ENCODE measurements around the gene KIF16B. TPM values are rescaled to one million over a fixed set of nuclear protein-coding genes. Genes with fewer than 3 reads are reported as not detected.

The KIF16B gene
- total RNA-seq, 1 experiment from 2014 or later: 7.6 TPM

DNA sequence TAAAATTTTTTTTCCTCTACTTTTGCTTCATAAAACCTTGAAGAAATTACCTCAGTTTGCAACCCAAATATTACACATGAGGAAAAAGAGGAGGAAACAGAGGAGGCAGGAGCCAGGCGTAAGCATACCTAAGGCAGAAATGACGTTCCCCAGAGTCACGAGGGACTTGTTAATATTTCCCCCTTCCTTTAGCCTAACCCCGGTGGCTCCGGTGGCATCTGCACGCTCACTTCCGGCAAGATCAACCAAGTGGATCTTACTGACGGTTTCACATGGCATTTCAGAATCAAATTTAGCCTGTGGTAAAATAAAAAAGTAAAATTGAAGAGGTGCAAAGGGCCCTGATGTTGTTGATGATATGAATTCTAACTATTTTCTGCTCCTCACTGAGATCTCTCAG lies 67.4 kb downstream of the KIF16B start:
- TF ChIP-seq GABPB1 (CRISPR knock-in tag; IDR thresholded peaks at IDR 0.05): no peak
- TF ChIP-seq SMAD3 (CRISPR knock-in tag; IDR thresholded peaks at IDR 0.05; ENCODE audit: borderline replicate concordance): no peak
- TF ChIP-seq, protein P1, sequence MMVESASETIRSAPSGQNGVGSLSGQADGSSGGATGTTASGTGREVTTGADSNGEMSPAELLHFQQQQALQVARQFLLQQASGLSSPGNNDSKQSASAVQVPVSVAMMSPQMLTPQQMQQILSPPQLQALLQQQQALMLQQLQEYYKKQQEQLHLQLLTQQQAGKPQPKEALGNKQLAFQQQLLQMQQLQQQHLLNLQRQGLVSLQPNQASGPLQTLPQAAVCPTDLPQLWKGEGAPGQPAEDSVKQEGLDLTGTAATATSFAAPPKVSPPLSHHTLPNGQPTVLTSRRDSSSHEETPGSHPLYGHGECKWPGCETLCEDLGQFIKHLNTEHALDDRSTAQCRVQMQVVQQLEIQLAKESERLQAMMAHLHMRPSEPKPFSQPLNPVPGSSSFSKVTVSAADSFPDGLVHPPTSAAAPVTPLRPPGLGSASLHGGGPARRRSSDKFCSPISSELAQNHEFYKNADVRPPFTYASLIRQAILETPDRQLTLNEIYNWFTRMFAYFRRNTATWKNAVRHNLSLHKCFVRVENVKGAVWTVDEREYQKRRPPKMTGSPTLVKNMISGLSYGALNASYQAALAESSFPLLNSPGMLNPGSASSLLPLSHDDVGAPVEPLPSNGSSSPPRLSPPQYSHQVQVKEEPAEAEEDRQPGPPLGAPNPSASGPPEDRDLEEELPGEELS (CRISPR knock-in tag; IDR thresholded peaks at IDR 0.05): no peak
- TF ChIP-seq, protein P2, sequence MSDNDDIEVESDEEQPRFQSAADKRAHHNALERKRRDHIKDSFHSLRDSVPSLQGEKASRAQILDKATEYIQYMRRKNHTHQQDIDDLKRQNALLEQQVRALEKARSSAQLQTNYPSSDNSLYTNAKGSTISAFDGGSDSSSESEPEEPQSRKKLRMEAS (CRISPR knock-in tag; IDR thresholded peaks at IDR 0.05): no peak
- no peak for TF ChIP-seq IRF2 (CRISPR knock-in tag; IDR thresholded peaks at IDR 0.05; ENCODE audit: borderline replicate concordance, low read depth)
- TF ChIP-seq ELF4 (CRISPR knock-in tag; IDR thresholded peaks at IDR 0.05; ENCODE audit: low read depth): no peak
- H3K4me1 Mint-ChIP-seq: no peaks in the 10 kb centered on the region
- ATAC-seq (no peak), DNase-seq (ENCODE audit: low spot score) (no peak)
- no peaks in the 10 kb centered on the region for H3K9me3 Mint-ChIP-seq
- no peaks in the 10 kb centered on the region for H3K27me3 Mint-ChIP-seq (ENCODE audit: low read depth)
- H3K36me3 Mint-ChIP-seq: peaks cover 20% of the 10 kb centered on the region
- ChIA-PET POLR2A (no interaction called here), CTCF (no interaction called here)
- no peak overlapping the region for H3K4me3 Mint-ChIP-seq
- H3K27ac Mint-ChIP-seq: no peak overlapping the region

DNA sequence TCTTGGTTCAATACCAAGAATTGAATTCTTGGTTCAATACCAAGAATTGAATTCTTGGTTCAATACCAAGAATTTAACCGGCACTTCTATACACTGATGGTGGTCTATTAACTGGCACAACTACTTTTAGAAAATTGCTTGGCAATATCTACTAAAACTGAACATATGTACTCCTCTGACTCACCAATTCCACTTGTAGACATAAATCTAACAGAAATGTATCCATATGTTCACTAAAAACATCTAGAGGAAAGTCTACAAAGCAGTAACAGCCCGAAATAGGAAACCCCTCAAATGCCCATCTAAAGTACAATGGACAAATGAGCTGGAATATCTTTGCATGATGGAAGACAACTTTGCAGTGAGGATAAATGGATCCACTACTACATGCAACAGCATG lies 71.9 kb downstream of the KIF16B start:
- TF ChIP-seq FOXK1 (CRISPR knock-in tag; IDR thresholded peaks at IDR 0.05) (no peak), FOXJ3 (CRISPR knock-in tag; IDR thresholded peaks at IDR 0.05; ENCODE audit: borderline replicate concordance) (no peak), MYBL2 (CRISPR knock-in tag; IDR thresholded peaks at IDR 0.05) (no peak), CREM (CRISPR knock-in tag; IDR thresholded peaks at IDR 0.05) (no peak), TP53 (CRISPR knock-in tag; IDR thresholded peaks at IDR 0.05) (no peak), GABPB1 (CRISPR knock-in tag; IDR thresholded peaks at IDR 0.05) (no peak), EMX1 (CRISPR knock-in tag; IDR thresholded peaks at IDR 0.05) (no peak), TEAD1 (CRISPR knock-in tag; IDR thresholded peaks at IDR 0.05) (no peak)
- TF ChIP-seq, protein P3, sequence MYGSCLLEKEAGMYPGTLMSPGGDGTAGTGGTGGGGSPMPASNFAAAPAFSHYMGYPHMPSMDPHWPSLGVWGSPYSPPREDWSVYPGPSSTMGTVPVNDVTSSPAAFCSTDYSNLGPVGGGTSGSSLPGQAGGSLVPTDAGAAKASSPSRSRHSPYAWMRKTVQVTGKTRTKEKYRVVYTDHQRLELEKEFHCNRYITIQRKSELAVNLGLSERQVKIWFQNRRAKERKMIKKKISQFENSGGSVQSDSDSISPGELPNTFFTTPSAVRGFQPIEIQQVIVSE (CRISPR knock-in tag; IDR thresholded peaks at IDR 0.05; ENCODE audit: borderline replicate concordance): no peak
- TF ChIP-seq, protein P4, sequence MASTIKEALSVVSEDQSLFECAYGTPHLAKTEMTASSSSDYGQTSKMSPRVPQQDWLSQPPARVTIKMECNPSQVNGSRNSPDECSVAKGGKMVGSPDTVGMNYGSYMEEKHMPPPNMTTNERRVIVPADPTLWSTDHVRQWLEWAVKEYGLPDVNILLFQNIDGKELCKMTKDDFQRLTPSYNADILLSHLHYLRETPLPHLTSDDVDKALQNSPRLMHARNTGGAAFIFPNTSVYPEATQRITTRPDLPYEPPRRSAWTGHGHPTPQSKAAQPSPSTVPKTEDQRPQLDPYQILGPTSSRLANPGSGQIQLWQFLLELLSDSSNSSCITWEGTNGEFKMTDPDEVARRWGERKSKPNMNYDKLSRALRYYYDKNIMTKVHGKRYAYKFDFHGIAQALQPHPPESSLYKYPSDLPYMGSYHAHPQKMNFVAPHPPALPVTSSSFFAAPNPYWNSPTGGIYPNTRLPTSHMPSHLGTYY (CRISPR knock-in tag; IDR thresholded peaks at IDR 0.05): no peak
- TF ChIP-seq, protein P5, sequence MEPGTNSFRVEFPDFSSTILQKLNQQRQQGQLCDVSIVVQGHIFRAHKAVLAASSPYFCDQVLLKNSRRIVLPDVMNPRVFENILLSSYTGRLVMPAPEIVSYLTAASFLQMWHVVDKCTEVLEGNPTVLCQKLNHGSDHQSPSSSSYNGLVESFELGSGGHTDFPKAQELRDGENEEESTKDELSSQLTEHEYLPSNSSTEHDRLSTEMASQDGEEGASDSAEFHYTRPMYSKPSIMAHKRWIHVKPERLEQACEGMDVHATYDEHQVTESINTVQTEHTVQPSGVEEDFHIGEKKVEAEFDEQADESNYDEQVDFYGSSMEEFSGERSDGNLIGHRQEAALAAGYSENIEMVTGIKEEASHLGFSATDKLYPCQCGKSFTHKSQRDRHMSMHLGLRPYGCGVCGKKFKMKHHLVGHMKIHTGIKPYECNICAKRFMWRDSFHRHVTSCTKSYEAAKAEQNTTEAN (CRISPR knock-in tag; IDR thresholded peaks at IDR 0.05): no peak
- TF ChIP-seq, protein P6, sequence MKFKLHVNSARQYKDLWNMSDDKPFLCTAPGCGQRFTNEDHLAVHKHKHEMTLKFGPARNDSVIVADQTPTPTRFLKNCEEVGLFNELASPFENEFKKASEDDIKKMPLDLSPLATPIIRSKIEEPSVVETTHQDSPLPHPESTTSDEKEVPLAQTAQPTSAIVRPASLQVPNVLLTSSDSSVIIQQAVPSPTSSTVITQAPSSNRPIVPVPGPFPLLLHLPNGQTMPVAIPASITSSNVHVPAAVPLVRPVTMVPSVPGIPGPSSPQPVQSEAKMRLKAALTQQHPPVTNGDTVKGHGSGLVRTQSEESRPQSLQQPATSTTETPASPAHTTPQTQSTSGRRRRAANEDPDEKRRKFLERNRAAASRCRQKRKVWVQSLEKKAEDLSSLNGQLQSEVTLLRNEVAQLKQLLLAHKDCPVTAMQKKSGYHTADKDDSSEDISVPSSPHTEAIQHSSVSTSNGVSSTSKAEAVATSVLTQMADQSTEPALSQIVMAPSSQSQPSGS (CRISPR knock-in tag; IDR thresholded peaks at IDR 0.05; ENCODE audit: borderline replicate concordance, low read depth): no peak
- no peak overlapping the region for H3K27ac Mint-ChIP-seq
- ATAC-seq (no peak), DNase-seq (ENCODE audit: low spot score) (no peak)
- no peak overlapping the region for H3K4me3 Mint-ChIP-seq
- POLR2A ChIA-PET: no interaction called here
- peaks cover 11% of the 10 kb centered on the region; the same call in 1 of the 2 replicates for H3K36me3 Mint-ChIP-seq
- H3K27me3 Mint-ChIP-seq (ENCODE audit: low read depth): no peaks in the 10 kb centered on the region
- H3K4me1 Mint-ChIP-seq: peaks cover 3% of the 10 kb centered on the region; the same call in 1 of the 2 replicates
- H3K9me3 Mint-ChIP-seq: no peaks in the 10 kb centered on the region
- CTCF ChIA-PET: no interaction called here

Measured in WTC11 (cell line).